Measurements from ENCODE around the gene TFAP2C. TPM values are rescaled to one million over a fixed set of nuclear protein-coding genes. Genes with fewer than 3 reads are reported as not detected.
A peak's percentile ranks its signal among the peaks of the same experiment; 100 is the strongest.

Gene TFAP2C
- polyA plus RNA-seq, 1 donor (not counting 4 experiments of a cell fraction or from before 2014, with no cell fraction given): 11.5 TPM

DNA sequence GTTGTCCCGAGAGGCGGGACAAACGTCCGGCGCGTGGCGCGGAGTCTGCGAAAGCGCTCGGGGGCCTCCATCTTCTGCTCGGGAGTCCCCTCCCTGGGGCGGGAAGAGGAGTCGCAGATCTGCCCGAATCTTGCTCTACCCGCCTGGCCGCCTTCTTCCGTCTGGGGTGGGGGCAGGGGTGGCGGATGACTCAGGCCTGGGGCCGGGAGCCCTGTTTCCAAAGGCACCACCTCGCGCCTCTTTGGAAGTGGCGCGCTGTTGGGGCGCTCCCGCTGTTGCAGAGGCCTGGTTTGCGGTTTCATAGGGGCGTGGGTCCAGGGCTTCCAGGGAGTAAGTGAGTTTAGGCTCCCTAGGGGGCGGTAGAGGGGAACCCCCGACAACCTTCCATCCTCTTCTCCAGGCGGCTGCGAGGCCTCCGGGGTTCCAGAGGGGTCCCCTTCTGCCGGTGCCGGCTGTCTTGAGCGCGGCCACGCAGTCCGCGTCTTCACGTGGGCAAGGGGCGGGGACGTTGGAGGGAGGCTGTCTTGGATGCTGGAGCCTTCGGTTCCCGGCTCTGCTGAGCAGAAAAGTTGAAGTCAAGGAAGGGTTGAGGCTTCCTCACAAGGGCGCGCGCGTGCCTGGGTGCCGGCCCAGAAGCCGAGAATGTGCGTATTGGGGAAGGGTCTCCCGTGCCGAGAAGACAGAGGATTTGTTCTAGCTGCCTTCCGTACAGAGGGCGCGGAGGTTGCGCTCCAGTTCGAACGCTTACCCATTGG lies 2.6 kb upstream of the TFAP2C start:
- DNase-seq (ENCODE audit: low read depth, low spot score): no peak
- Histone ChIP-seq H3K9me1 (ENCODE audit: control insufficient read depth, extremely low read depth, insufficient read depth, low read length) (no peaks in the 10 kb centered on the region), H2AFZ (ENCODE audit: control insufficient read depth, low read length) (peak overlapping the region; percentile 43), H3K27ac (ENCODE audit: control insufficient read depth, insufficient read depth, low read length) (no peak overlapping the region), H3K4me2 (ENCODE audit: control insufficient read depth, extremely low read depth, insufficient read depth, low read depth, low read length) (peak overlapping the region; percentile 17), H3K27me3 (ENCODE audit: control insufficient read depth, extremely low read depth, insufficient read depth, low read length) (peaks cover 4% of the 10 kb centered on the region), H3K9me3 (ENCODE audit: control insufficient read depth, low read depth, low read length) (no peaks in the 10 kb centered on the region), H3K4me3 (ENCODE audit: control insufficient read depth in 2 of 3, extremely low read depth in 1 of 3, insufficient read depth in 2 of 3, low read depth in 1 of 3, low read length in 3 of 3) (peak overlapping the region in 1 of 3 experiments; percentile 19), H3K79me2 (ENCODE audit: control insufficient read depth, insufficient read depth, low read length) (peaks cover 24% of the 10 kb centered on the region), H3K4me1 (ENCODE audit: control insufficient read depth, extremely low read depth, insufficient read depth, low read length) (peaks cover 14% of the 10 kb centered on the region), H3K9ac (ENCODE audit: control insufficient read depth, extremely low read depth, insufficient read depth, low read length) (peak overlapping the region; percentile 37), H4K20me1 (ENCODE audit: control insufficient read depth, extremely low read depth, insufficient read depth, low read length) (no peaks in the 10 kb centered on the region), H3K36me3 (ENCODE audit: control insufficient read depth in 2 of 2, extremely low read depth in 1 of 2, insufficient read depth in 2 of 2, low read length in 2 of 2) (no peaks in the 10 kb centered on the region)
- dilution Hi-C loops (cut with MboI; ENCODE audit: extremely low pct_ligation_motif_present, low sequenced_read_pairs): no loop called here
- FAIRE-seq: no peak
- TF ChIP-seq EZH2 (IDR thresholded peaks at IDR 0.05; ENCODE audit: low read length): no peak
- TF ChIP-seq, protein P1, sequence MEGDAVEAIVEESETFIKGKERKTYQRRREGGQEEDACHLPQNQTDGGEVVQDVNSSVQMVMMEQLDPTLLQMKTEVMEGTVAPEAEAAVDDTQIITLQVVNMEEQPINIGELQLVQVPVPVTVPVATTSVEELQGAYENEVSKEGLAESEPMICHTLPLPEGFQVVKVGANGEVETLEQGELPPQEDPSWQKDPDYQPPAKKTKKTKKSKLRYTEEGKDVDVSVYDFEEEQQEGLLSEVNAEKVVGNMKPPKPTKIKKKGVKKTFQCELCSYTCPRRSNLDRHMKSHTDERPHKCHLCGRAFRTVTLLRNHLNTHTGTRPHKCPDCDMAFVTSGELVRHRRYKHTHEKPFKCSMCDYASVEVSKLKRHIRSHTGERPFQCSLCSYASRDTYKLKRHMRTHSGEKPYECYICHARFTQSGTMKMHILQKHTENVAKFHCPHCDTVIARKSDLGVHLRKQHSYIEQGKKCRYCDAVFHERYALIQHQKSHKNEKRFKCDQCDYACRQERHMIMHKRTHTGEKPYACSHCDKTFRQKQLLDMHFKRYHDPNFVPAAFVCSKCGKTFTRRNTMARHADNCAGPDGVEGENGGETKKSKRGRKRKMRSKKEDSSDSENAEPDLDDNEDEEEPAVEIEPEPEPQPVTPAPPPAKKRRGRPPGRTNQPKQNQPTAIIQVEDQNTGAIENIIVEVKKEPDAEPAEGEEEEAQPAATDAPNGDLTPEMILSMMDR (optimal IDR thresholded peaks at IDR 0.05 in 1 of 3, IDR thresholded peaks at IDR 0.05 in 1 of 3, conservative IDR thresholded peaks at IDR 0.05 in 1 of 3; ENCODE audit: extremely low read depth in 1 of 3, insufficient read depth in 2 of 3, low read length in 3 of 3): peak; percentile 33 to 63 (median 56)

DNA sequence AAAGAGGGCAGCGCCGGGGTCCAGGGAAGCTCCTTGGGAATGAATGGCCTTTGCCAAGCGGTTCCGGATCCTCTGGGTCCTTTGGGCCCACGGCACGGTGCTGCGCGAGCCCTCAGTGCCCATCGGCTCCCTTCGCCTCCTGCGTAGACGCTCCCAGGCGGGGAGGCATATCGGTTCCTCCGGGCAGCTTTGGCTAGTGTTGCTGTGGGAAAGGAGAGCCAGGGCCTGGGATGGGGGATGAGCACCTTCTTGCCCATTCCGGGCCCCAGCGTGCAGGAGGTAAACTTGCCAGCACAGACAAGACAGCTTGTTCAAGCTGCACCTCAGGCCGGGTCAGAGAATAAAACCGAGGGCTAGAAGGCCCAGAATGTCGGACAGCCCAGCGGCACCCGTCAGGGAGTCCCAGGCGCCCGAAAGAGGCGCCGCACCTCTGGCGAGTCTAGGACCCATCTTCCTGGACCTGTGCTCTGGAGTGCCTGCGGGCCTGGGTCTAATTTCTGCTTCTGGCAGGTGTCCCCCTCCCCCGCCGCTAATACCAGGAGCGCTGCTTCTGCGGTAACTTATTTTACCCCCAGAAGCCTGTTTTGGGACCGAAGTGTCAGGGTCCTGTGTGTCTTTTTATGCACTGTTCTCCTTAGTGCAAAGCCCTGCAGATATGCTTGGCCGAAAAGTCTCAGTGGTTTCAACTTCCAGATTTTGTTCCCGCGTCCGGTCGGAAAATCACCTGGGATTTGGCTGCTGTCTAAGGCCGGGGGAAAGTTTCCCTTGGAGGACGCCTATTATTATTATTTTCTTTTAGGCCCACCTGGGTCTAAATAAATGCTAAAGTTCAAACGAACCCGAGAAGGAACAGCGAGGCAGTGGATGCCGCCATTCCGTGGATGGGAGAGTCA lies 1.7 kb upstream of the TFAP2C start:
- TF ChIP-seq, protein P1 (optimal IDR thresholded peaks at IDR 0.05 in 1 of 3, IDR thresholded peaks at IDR 0.05 in 1 of 3, conservative IDR thresholded peaks at IDR 0.05 in 1 of 3; ENCODE audit: extremely low read depth in 1 of 3, insufficient read depth in 2 of 3, low read length in 3 of 3): no peak
- TF ChIP-seq EZH2 (IDR thresholded peaks at IDR 0.05; ENCODE audit: low read length): no peak
- DNase-seq (ENCODE audit: low read depth, low spot score) (no peak), FAIRE-seq (no peak)
- dilution Hi-C loops (cut with MboI; ENCODE audit: extremely low pct_ligation_motif_present, low sequenced_read_pairs): no loop called here
- H3K4me2 ChIP-seq (ENCODE audit: control insufficient read depth, extremely low read depth, insufficient read depth, low read depth, low read length): peak overlapping the region; percentile 95
- H3K9me3 ChIP-seq (ENCODE audit: control insufficient read depth, low read depth, low read length): no peaks in the 10 kb centered on the region
- H4K20me1 ChIP-seq (ENCODE audit: control insufficient read depth, extremely low read depth, insufficient read depth, low read length): no peaks in the 10 kb centered on the region
- peaks cover 32% of the 10 kb centered on the region for H3K79me2 ChIP-seq (ENCODE audit: control insufficient read depth, insufficient read depth, low read length)
- peaks cover 14% of the 10 kb centered on the region for H3K4me1 ChIP-seq (ENCODE audit: control insufficient read depth, extremely low read depth, insufficient read depth, low read length)
- peak overlapping the region; percentile 37 for H3K9ac ChIP-seq (ENCODE audit: control insufficient read depth, extremely low read depth, insufficient read depth, low read length)
- no peak overlapping the region for H3K27ac ChIP-seq (ENCODE audit: control insufficient read depth, insufficient read depth, low read length)
- no peaks in the 10 kb centered on the region for H3K9me1 ChIP-seq (ENCODE audit: control insufficient read depth, extremely low read depth, insufficient read depth, low read length)
- H3K4me3 ChIP-seq (ENCODE audit: control insufficient read depth in 2 of 3, extremely low read depth in 1 of 3, insufficient read depth in 2 of 3, low read depth in 1 of 3, low read length in 3 of 3): peak overlapping the region in 1 of 3 experiments; percentile 76
- peaks cover 0 to 4% of the 10 kb centered on the region in 2 experiments for H3K36me3 ChIP-seq (ENCODE audit: control insufficient read depth in 2 of 2, extremely low read depth in 1 of 2, insufficient read depth in 2 of 2, low read length in 2 of 2)
- H2AFZ ChIP-seq (ENCODE audit: control insufficient read depth, low read length): peak overlapping the region; percentile 43
- H3K27me3 ChIP-seq (ENCODE audit: control insufficient read depth, extremely low read depth, insufficient read depth, low read length): peaks cover 4% of the 10 kb centered on the region

Measured in keratinocyte (primary cell).